Measurements from ENCODE around the gene VPS13C.
"Not testable (repeated sequence)": the region's sequence is repeated elsewhere in the genome, so short reads cannot be mapped to it uniquely, and the experiment has no call there.

VPS13C gene

DNA sequence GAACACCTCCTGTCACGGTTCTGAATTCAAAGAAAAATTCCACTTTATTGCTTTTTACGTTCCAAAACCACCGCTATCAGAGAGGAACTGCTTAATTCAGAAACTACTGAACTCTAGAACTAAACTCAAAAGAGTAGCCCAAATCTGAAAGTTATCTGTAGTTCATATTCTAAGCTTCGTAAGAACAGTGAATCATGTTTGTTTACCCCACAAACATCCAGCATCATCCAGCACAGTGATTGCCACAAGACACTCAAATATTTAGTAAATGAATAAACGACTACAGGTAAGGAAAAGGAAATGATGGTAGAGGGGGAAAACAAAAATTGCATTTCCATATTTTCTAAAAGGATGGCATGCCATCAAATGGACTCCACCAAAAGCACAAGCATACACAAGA is 32.3 kb downstream of the VPS13C start:
- no peak for DNase-seq

DNA sequence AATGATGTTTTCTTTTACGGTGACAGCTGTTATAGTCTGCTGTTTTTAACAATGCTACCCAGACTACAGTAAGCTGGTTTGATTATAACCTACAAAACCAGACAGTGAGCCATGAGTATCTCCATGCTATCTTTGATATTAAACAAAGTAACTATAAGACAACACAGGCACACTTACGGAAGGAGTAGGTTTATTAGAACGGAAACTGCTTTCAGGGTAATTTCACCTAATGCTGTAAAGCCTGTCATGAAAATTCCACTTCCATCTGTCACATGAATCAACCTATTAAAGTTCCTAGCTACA is 33.0 kb downstream of the VPS13C start:
- no peak for DNase-seq

DNA sequence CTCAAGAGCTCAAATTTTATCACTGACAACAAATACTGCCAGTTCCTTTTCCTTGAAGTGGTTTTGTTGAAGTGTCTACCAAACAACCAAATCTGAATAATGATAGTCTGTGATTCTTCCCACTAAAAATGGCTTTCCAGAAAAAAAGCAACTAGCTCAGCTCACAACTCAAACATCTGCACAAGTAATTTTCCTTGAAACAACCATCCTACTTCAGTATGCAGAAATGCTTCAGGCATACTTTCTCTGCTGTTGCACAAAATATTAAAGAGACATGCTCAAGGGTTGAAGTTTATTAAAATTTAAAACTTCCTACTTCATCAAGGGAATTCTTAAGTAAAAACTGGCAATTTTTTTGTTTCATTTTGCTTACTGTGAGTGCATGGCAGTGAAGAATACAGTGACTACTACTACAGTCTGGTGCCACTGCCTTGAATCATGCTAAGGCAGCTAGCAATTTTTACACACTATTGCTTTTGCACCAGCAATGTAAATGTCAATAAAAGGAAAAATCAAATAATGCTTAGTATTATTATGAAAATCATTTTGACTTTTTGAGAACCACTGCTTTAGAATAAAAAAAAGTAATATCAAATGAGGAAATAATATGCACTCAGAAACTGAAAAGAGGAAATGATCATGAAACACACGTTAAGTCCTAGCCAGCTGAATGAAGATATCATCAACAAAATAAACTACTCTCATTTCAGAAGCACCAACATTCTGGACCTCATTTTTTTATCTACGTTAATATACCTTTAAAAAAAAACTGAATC is 33.6 kb downstream of the VPS13C start:
- DNase-seq: no peak

DNA sequence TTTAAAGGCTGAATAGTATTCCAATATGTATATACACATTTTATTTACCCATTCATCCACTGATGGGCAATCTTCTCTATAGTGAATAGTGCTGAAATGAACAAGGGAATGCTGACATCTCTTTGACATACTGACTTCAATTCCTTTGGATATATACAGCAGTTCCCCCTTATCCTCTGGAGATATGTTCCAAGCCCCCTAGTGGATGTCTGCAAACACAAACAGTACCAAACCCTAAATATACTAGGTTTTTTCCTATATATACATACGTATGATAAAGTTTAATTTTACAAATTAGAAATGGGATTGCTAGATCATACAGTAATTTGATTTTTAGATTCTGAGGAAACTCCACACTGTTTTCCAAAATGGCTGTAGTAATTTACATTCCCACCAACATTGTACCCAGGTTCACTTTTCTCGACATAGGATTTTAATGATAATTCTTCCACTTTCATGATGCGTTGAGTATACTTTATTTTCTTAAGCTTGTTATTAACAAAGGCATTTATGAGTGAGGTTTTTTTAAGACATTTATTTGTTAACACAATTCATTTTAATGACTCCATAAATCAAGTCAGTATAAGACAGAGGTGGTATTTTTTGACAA is 38.2 kb downstream of the VPS13C start:
- DNase-seq: no peak

DNA sequence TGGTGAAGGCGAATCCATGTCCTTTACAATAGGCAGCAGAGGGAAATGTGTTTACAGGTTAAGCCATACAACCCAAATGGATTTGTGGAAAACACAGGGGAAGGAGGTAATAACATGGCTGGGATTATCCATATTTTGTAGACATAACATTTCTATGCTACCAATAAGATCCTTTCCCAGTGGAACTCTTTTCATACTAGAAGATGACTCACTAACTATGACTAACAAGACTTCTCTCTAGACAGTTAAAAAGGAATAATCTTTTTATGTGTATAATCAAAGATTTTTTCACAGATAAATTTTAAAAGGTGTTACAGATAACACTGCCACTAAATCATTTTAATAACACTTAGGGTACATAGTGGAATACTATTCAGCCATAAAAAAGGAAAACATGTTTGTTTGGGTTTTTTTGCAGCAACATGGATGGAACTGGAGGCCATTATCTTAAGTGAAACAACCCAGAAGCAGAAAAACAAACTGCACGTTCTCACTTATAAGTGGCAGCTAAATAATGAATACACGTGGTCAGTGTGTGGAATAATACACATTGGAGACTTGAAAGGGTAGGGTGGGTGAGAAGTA is 39.6 kb downstream of the VPS13C start:
- DNase-seq: peak; percentile 7

DNA sequence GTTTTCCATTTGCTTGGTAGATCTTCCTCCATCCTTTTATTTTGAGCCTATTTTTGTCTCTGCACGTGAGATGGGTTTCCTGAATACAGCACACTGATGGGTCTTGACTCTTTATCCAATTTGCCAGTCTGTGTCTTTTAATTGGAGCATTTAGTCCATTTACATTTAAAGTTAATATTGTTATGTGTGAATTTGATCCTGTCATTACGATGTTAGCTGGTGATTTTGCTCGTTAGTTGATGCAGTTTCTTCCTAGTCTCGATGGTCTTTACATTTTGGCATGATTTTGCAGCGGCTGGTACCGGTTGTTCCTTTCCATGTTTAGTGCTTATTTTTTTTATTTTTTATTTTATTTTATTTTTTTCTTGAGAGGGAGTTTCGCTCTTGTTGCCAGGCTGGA is 54.9 kb downstream of the VPS13C start:
- DNase-seq: not testable (repeated sequence)

DNA sequence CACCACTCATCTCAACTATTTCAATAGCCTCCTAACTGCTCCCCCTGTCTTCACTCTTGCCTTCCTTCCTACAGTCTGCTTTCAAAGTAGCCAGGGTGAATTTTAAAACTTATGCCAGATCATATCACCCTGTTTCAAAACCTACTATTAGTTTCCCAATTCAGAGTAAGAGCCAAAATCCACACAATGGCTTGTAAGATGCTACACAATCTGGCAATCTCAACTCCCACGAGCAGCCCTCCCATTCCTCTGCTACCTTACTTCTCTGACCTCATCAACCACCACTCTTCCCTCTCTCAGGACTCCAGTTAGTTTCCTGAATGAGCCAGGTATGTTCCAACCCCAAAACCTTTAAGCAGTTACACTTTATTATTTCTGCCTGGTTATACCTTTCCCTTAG is 62.5 kb downstream of the VPS13C start:
- peak; percentile 4 for DNase-seq

DNA sequence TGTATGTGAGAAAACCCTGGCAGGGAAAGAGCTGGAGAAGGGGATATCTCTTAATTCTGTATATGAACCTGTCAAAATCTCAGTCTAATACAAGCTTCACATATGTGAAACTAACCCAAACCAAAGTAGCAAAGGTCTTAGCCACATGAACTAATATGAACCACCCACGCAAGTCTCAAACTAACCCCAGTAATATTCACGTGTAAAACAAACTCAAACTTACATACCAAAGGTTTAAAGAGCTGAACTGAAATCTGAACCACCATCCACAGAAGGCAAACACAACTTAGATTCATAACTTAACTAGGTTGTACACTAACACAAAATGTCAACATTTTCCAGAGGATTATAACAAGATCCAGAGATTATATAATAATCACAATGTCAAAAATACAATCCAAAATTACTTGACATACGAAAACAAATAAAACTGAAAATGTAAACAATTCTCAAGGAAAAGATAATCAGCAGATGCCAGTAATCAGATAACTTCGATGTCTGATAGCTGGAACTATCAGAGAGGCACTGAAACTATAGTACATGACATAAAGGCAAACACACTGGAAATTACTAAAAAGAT is 64.1 kb downstream of the VPS13C start:
- no peak for DNase-seq

DNA sequence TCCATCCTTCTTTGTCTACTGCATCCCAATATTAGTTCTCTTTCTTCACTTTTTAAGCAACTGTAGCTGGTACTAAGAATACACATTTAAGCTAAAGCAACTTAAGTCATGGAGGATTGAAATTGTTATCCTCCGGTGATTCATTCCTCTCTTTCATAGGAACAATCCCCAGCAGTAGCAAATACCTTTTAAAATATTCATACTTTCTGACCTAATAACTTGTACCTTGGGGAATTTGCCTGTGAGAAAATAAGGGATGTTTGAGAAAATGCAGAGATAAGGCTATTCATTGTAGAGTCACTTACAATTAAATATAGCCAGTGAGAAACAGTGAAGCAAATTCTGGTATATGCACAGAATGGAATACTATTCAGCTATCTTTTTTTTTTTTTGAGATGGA is 66.0 kb downstream of the VPS13C start:
- peak; percentile 86 for DNase-seq

DNA sequence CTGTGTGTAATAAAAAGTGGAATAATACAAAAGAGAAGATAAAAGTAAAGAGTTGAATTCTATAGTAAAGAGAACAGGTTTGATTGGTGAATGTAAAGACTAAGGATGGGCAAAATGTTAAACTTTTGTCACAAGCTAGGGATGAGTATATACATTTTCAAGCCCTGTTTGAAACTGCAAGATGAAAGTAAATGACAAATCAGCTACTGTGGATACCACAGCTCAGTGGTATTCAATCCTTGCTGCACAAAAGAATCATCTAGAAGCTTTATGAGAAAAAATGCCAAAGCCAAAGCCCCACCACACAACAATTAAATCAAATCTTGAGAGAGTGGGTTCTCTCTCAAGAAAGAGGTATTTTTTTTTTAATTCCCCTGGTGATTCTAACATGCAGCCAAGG is 67.7 kb downstream of the VPS13C start:
- no peak for DNase-seq

DNA sequence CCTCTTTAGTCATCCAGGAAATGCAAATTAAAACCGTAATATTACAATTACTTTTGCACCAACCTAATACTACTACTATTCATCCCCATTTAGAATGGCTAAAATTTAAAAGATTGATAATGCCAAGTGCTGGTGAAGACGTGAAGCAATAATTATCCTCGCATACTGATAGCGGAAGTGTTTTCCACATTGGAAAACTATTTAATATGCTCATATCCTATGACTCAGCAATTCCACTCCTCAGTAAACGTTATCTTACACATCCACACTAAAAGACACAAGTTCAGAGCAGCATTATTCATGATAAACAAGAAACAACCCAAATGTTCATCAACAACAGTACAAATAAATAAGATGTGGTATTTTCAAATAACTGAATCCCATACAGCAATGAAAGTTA is 70.6 kb downstream of the VPS13C start:
- DNase-seq: peak; percentile 2

DNA sequence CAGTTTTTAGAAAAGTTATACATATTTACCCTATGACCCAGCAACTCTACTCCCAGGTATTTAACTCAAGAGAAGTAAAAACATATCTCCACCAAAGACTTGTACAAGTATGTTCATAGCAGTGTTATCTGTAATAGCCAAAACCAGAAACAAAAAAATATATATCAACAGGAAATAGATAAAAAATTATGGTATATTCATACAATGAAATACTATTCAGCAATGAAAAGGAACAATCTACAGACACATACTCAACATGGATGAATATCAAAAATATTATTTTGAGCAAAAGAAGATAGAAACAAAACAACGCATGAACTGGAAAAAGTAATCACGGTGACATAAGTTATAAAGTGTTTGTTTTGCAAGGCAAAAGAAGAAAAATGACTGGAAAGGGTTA is 72.4 kb downstream of the VPS13C start:
- no peak for DNase-seq

DNA sequence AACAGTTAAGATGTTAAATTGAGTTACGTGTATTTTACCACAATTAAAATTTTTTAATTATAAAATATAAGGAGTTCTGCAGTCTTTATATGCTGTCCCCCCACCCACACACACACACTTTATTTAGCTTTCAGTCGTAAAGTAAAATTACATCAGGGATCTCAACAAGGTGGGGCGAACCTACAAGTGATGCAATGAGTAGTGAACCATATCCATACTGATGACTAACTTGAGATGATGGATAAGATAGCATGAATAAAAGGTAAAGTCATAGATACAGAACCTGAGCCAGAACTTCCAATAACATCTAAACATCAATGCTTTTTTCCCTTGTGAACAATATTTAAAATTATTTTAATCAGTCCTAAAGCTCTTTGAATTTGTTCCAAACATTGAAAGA is 77.2 kb downstream of the VPS13C start:
- no peak for DNase-seq

DNA sequence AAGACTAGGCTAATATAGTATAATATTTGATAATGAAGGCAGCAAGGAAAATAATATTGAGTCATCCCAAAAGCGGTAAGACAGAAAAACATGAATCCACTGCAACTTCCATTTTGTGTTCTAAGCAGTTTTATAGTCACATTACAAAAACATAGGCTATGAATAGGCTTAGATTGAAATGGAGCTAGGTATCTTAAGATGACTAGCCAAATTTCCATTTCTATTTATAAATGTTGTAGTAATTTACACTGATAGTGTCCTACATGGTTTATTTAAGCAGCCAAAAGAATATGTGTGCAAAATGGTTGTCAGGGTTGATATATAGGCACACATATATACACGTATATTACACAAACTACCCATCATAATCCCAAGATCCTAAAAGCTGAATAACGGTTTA is 82.0 kb downstream of the VPS13C start:
- no peak for DNase-seq

DNA sequence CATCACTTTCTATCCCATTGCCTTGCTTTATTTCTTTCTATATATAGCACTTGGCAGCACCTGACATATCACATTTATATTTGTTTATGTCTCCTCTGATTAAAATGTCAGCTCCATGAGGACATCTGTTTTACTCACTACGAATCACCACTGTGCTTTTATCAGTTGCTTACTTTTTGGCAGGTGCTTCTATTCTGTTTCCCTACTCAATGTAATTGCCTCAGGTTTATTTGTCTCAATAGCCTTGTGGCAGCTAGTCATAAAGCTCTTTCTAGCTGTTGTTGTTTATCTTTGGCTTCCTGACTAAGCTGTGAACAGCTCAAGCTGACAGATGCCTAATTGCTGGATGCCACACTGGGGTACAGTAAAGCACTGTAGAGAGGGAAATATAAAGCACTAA is 85.5 kb downstream of the VPS13C start:
- no peak for DNase-seq

DNA sequence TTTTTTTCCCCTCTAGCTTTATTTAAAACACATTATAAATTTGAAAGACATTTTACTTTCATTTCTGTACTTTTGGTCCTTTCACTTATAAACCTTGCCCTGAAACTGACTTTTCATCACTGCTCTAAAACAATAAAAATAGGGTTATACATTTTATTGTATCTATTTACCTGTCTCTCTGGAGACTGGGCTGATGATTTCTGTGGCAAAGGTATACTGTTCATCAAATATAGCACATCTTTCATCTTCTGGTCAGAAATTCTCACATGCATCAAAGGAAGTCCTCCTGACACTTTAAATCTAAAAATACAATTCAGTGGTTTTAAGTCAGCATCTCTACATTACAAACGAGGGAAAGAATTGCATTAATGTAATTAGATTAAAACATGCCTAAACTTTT is 86.1 kb downstream of the VPS13C start:
- DNase-seq: no peak

DNA sequence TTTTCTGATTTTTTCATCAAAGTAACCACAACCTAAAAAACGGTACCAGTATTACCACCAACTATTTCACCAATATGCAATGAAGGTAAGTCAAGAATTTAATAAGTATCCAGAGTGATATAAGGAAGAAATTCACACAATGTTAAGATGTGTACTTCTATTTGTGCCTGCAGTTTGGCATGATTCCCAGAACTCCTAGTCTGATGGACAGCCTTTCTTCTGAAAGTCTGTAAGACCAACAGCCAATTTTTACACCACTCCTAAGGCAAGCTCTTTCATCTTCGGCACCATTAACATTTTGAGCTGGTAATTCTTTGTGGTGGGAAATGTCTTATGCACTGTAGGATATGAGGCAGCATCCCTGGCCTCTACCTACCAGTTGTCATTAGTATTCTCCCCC is 108.3 kb downstream of the VPS13C start:
- DNase-seq: no peak

DNA sequence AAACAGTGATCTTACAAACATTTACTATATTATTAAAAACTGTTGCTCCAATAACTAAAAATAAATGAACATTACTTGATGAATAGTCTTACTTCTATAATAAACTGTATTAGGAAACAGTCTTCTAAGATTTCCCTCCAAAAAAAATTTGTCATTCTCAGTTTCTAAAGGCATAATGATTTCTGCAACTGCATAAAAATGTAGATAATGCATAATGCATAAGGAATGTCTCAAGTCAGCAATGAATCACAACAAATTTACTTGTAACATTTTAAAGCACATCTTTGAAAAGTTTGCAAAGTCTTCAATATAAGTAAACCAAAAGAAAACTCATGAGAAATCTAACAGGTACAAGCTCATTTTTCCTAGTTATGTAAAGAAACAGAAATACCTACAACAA is 113.5 kb downstream of the VPS13C start:
- peak; percentile 48 for DNase-seq

DNA sequence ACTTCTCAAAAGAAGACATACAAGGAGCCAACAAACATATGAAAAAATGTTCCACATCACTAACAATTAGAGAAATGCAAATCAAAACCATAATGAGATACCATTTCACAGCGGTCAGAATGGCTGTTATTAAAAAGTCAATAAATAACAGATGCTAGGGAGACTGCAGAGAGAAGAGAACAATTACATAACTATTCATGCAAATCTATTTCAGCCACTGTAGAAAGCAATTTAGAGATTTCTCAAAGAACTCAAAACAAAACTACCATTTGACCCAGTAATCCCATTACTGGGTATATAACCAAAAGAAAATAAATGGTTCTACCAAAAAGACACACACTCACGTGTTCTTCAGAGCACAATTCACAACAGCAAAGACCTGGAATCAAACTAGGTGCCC is 116.3 kb downstream of the VPS13C start:
- no peak for DNase-seq

DNA sequence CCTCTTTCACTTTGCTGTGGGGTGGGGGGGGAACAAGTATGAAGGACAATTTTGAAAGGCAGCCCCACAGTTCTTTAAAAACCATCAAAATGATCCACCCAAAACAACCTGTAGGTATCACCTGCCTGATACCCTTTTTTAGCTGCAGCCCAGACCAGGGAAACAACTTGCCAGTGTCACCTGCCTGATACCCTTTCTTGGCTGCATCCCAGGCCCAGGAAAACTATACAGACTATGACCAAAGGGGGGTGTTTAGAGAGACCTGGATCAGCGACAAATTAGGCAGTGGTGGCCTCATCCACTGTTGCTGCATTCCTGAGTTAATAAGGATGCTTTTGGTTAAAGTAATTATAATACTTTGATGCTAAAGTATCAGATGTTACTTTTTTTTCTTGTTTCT is 122.0 kb downstream of the VPS13C start:
- no peak for DNase-seq

DNA sequence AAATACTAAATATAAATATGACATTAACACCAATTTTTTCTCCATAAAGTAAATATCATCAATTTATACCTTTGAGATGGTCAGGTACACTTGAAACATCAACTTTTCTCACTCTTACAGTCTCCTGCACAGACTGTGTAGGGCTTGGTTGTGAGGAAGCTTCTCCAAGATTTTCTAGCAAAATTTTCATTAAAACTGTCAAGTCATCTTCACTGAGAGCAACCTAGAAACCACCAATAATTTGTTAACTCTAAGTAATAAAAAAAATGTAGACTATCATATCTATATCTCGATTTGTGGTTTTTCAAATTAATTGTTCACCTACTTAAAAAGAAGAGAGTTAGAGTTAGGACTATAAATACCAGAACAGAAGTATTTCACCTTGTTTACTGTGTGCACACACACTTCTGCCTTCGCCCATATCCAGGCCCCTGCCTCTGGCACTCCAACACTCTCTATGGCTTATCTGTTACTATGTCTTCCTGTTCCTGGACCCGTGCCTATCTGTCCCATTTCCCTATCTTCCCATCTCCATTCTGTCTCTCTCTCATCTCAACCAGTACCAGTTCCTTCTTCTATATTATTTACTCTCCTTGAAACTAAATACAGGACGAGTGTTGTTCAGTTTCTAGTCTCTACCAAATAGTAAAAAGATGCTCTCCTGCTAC is 123.6 kb downstream of the VPS13C start:
- DNase-seq: no peak

DNA sequence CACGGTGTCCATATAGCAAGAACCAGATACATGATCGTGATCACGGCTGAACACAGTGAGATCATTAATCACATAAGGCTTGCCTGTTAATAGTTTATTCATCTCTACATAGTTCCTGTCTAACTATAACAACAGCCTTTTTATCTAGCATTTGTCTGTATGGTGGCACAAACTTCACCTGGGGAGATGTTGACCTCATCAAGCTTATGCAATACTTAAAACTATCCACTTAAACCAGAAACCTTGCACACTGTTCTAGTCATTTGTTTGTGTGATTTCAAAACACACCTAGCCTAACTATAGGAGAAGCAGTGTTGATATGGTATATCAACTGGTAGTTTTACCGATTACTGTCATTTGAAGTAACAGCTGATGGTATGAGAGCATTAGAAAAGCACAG is 124.8 kb downstream of the VPS13C start:
- DNase-seq: no peak

DNA sequence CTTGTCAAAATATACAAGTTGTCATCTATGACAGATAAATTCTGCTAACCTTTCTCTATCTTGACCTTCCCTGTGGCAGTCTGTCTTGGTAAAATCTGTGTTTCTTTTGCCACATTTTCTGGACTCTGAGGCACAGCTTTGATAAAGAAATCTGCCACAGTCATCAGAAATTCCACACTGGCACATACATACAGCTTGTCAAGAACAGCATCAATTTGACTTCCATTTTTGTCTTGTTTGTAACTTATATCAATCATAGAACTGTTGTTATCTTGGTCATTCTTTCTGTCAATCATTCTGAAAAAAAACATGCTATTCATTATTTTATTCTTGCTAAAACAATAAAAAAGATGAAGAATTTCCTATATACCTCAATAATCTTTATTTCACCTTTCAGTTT is 130.8 kb downstream of the VPS13C start:
- no peak for DNase-seq

DNA sequence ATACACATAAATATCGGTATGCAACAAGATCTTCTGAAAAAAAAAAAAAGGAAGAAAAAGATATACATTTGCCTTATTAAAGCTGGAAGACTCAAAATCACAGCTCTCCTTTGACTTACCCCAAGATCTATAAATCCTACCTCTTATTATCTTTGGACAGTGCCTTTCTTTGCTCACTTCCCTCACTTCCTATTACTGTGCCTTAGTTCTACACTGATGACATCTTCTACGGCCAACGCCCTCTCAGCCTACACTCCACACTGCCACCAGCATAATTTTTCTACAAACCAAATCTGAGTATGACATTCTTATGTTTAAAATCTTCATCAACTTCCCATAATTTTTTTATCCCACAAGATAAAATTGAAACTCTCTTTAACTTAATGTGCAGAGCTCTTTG is 137.1 kb downstream of the VPS13C start:
- no peak for DNase-seq
